Karpas-422 (cell line): ENCODE measurements around the gene UBE2O. TPM values are rescaled to one million over a fixed set of nuclear protein-coding genes. Genes with fewer than 3 reads are reported as not detected.

Experiments
- DNase-seq: peaks from one replicate; pipeline ENCODE4 v3.0.0-alpha.2; 2015
- H2AFZ ChIP-seq: fragments of 200-600 bp; sonication (generic); 2 replicates; pipeline ENCODE4 v1.6.1; 2014; ENCODE audit warnings: antibody characterized with exemption, low read length, mixed read lengths
- H3K27ac ChIP-seq: fragments of 200-600 bp; sonication (generic); 2 replicates; pipeline ENCODE4 v1.5.1; 2014; ENCODE audit warnings: mild to moderate bottlenecking, low read length, moderate library complexity
- H3K27me3 ChIP-seq: fragments of 200-600 bp; sonication (generic); 2 replicates; pipeline ENCODE4 v1.6.1; 2014; ENCODE audit warnings: low read length, mixed read lengths
- H3K36me3 ChIP-seq: fragments of 200-600 bp; sonication (generic); 2 replicates; pipeline ENCODE4 v1.6.1; 2014; ENCODE audit warnings: low read length, mixed read lengths; ENCODE audit not compliant: insufficient read depth
- H3K4me1 ChIP-seq: fragments of 200-600 bp; sonication (generic); 2 replicates; pipeline ENCODE4 v1.6.1; 2014; ENCODE audit warnings: mild to moderate bottlenecking, low read length, mixed read lengths
- H3K4me2 ChIP-seq: fragments of 200-600 bp; sonication (generic); 2 replicates; pipeline ENCODE4 v1.6.1; 2014; ENCODE audit warnings: low read length, low read depth, mild to moderate bottlenecking; ENCODE audit not compliant: poor library complexity, severe bottlenecking
- H3K4me3 ChIP-seq: fragments of 200-600 bp; sonication (generic); 2 replicates; pipeline ENCODE4 v1.5.1; 2014; ENCODE audit warnings: mild to moderate bottlenecking, antibody characterized with exemption, low read length, mixed read lengths
- H3K79me2 ChIP-seq: fragments of 200-600 bp; sonication (generic); 2 replicates; pipeline ENCODE4 v1.6.1; 2014; ENCODE audit warnings: mild to moderate bottlenecking, low read length, mixed read lengths
- H3K9ac ChIP-seq: fragments of 200-600 bp; sonication (generic); 2 replicates; pipeline ENCODE4 v1.6.0; 2014; ENCODE audit warnings: low read length
- H3K9me2 ChIP-seq: fragments of 200-600 bp; sonication (generic), shearing (Covaris generic); replicated peaks from 2 replicates; pipeline ENCODE4 v1.6.0; 2014; ENCODE audit warnings: mild to moderate bottlenecking, low read length, moderate library complexity; ENCODE audit not compliant: insufficient read depth
- H3K9me3 ChIP-seq: fragments of 300-700, 200-600 bp; sonication (generic); 2 replicates; pipeline ENCODE4 v1.6.1; 2014; ENCODE audit warnings: low read length, mixed read lengths
- H4K20me1 ChIP-seq: fragments of 200-600 bp; sonication (generic); 2 replicates; pipeline ENCODE4 v1.6.1; 2014; ENCODE audit warnings: mild to moderate bottlenecking, antibody characterized with exemption, low read length, low read depth; ENCODE audit not compliant: insufficient read depth
- total RNA-seq: library from RNA; depleted of rRNA; stranded (reverse); fragments of >200 nt; shearing (Covaris generic); gene quantifications from 2 replicates; pipeline ENCODE4 v1.2.3, GENCODE V29; 2014; ENCODE audit warnings: low replicate concordance

Gene UBE2O
- total RNA-seq, 1 experiment from 2014 or later = 10.5 TPM

DNA sequence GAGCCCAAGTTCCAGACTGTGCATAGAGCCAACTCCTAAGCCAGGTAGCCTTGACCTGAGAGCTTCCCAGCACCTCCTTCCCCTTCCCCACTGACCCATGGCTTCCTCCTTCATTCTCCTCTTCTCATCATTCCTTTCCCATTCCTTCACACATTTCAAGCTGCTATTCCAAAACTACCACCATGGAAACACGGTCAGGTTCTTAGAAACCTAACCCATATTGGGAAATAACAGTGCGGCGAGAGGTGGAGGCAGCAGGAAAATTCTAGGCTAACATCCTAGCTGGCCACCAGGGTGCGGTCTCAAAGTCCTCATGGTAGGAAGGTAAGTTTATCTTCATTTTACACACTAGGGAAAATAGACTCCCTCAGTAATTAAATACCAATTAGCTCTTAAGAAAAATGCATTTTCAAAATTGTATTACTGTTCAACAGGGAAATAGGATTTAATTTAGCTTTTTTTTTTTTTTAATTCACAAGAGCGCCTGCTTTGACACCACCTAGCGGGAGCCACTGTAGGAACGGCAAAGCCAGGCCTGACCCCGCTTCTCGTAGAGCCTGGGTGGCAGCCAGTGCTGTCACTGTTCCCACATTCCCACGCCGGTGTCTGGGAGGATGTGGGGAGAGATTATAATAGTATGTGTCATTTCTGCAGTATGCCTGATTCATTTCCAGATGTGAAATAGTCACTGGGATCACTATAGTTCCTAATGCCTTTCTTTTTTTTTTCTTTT, 82.5 kb downstream of the UBE2O start:
- Histone ChIP-seq H3K27me3 (no peaks in the 10 kb centered on the region), H4K20me1 (no peaks in the 10 kb centered on the region), H2AFZ (no peak overlapping the region), H3K36me3 (no peaks in the 10 kb centered on the region), H3K9ac (no peak overlapping the region), H3K4me3 (no peak overlapping the region), H3K27ac (no peak overlapping the region), H3K4me1 (peaks cover 7% of the 10 kb centered on the region), H3K79me2 (no peaks in the 10 kb centered on the region), H3K4me2 (no peak overlapping the region), H3K9me3 (no peaks in the 10 kb centered on the region), H3K9me2 (no peaks in the 10 kb centered on the region)
- DNase-seq = peak; percentile 68

DNA sequence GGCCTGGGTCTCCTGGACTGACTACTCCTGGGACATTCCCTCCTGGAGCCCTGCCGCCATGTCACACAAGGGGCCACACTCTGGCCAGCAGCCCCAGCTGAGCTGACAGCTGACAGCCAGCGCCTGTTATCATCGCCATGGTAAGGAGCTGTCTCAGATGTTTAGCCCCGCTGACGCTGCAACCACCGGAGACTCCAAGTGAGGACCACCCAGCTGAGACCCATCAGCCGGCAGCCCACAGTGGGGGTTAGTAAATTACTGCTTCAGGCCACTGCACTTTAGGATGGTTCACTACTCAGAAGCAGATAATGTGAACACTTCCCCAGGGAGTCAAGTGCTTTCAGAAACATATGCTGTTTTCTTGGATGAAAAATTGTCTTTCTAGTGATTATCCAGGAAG, 83.1 kb downstream of the UBE2O start:
- peak; percentile 38 for DNase-seq
- Histone ChIP-seq H3K9me3 (no peaks in the 10 kb centered on the region), H3K27ac (no peak overlapping the region), H3K4me1 (peaks cover 10% of the 10 kb centered on the region), H3K4me2 (no peak overlapping the region), H2AFZ (no peak overlapping the region), H3K9ac (no peak overlapping the region), H3K36me3 (no peaks in the 10 kb centered on the region), H4K20me1 (no peaks in the 10 kb centered on the region), H3K4me3 (no peak overlapping the region), H3K79me2 (no peaks in the 10 kb centered on the region), H3K9me2 (no peaks in the 10 kb centered on the region), H3K27me3 (no peaks in the 10 kb centered on the region)

DNA sequence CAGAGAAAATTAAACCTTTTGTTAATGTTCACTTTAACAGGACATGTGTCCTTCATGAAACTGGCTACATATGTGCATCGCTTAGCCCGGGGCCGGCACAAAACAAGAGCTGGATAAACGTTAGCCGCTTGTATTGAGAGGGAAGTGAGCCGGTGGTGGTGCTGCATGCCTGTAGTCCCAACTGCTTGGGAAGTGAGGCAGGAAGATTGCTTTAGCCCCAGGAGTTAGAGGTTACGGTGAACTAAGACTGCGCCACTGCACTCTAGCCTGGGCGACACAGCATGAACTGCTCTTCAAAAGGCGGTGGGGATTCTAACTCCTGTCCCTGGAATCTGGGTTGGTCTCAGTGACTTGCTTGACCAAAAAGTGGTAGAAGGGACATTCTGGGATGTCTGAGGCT, 83.6 kb downstream of the UBE2O start:
- no peak overlapping the region for H3K9ac ChIP-seq
- no peak for DNase-seq
- no peaks in the 10 kb centered on the region for H3K9me3 ChIP-seq
- H3K4me3 ChIP-seq = no peak overlapping the region
- H3K27me3 ChIP-seq = no peaks in the 10 kb centered on the region
- no peaks in the 10 kb centered on the region for H3K79me2 ChIP-seq
- H2AFZ ChIP-seq = no peak overlapping the region
- no peak overlapping the region for H3K4me2 ChIP-seq
- H4K20me1 ChIP-seq = no peaks in the 10 kb centered on the region
- H3K27ac ChIP-seq = no peak overlapping the region
- peaks cover 10% of the 10 kb centered on the region for H3K4me1 ChIP-seq
- H3K9me2 ChIP-seq = no peaks in the 10 kb centered on the region
- no peaks in the 10 kb centered on the region for H3K36me3 ChIP-seq

DNA sequence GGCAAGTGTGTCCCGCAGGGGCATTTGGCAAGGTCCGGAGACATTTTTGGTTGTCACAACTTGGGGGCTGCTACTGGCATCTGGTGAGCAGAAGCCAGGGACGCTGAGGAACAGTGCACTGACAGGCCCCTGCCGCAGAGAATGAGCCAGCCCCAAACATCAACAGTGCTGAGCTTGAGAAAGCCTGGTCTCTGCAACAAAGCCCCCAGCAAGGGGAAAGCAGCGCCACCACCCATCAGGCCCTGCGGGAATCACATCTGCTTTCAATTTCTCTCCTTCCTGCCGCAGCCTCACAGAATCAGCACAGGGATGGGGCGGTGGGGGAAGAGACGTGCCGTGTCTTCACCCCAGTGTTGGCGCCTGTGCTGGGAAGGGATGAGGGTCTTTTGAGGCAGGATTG, 84.4 kb downstream of the UBE2O start:
- no peak overlapping the region for H3K27ac ChIP-seq
- no peak overlapping the region for H3K9ac ChIP-seq
- no peak overlapping the region for H3K4me2 ChIP-seq
- H3K4me3 ChIP-seq = no peak overlapping the region
- H3K79me2 ChIP-seq = no peaks in the 10 kb centered on the region
- DNase-seq = no peak
- H3K36me3 ChIP-seq = no peaks in the 10 kb centered on the region
- no peak overlapping the region for H2AFZ ChIP-seq
- no peaks in the 10 kb centered on the region for H4K20me1 ChIP-seq
- no peaks in the 10 kb centered on the region for H3K27me3 ChIP-seq
- H3K4me1 ChIP-seq = peaks cover 10% of the 10 kb centered on the region
- no peaks in the 10 kb centered on the region for H3K9me3 ChIP-seq
- H3K9me2 ChIP-seq = no peaks in the 10 kb centered on the region

DNA sequence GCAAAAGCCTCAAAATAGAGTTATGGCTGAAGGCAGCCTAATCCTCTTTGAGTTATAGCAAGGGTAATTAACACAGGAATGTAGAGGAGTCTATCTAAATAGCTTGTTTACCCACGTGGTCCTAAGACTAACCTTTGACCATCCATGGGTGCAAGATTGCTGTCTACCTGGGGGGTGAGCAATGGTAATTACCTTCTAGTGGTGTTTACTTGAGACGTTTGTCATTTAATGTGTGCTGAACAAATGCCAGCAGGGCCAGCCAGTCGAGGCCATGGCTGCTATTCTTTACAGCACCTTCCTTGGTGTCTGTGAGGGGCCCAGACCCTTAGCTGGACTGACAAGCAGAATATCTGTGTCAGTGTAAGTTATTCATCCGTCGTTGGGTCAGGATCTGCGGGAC, 85.3 kb downstream of the UBE2O start:
- Histone ChIP-seq H4K20me1 (no peaks in the 10 kb centered on the region), H3K4me3 (no peak overlapping the region), H3K27me3 (no peaks in the 10 kb centered on the region), H3K9ac (no peak overlapping the region), H3K27ac (no peak overlapping the region), H3K4me1 (peaks cover 15% of the 10 kb centered on the region), H3K9me3 (no peaks in the 10 kb centered on the region), H3K4me2 (no peak overlapping the region), H3K79me2 (no peaks in the 10 kb centered on the region), H3K36me3 (no peaks in the 10 kb centered on the region), H3K9me2 (no peaks in the 10 kb centered on the region), H2AFZ (no peak overlapping the region)
- DNase-seq = no peak

DNA sequence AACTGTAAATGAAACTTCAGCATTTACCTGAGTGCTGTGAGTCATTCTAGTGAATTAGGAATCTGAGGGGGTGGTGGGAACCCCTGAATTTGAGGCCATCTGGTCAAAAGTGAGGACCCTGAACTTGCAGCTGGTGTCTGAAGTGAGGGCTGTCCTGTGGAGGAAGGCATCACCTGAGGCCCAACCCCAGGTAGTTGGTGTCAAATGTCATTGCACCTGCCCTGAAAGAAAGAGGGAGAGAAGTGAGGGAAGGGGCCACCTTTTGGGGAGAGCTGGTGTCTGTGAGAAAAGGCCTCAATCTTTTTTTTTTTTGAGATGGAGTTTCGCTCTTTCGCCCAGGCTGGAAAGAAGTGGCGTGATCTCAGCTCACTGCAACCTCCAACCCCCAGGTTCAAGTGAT, 86.7 kb downstream of the UBE2O start:
- H3K79me2 ChIP-seq = no peaks in the 10 kb centered on the region
- DNase-seq = no peak
- no peaks in the 10 kb centered on the region for H4K20me1 ChIP-seq
- no peaks in the 10 kb centered on the region for H3K9me2 ChIP-seq
- no peaks in the 10 kb centered on the region for H3K9me3 ChIP-seq
- no peaks in the 10 kb centered on the region for H3K27me3 ChIP-seq
- peaks cover 15% of the 10 kb centered on the region for H3K4me1 ChIP-seq
- no peaks in the 10 kb centered on the region for H3K36me3 ChIP-seq
- no peak overlapping the region for H3K9ac ChIP-seq
- no peak overlapping the region for H3K27ac ChIP-seq
- no peak overlapping the region for H3K4me3 ChIP-seq
- no peak overlapping the region for H3K4me2 ChIP-seq
- H2AFZ ChIP-seq = no peak overlapping the region

DNA sequence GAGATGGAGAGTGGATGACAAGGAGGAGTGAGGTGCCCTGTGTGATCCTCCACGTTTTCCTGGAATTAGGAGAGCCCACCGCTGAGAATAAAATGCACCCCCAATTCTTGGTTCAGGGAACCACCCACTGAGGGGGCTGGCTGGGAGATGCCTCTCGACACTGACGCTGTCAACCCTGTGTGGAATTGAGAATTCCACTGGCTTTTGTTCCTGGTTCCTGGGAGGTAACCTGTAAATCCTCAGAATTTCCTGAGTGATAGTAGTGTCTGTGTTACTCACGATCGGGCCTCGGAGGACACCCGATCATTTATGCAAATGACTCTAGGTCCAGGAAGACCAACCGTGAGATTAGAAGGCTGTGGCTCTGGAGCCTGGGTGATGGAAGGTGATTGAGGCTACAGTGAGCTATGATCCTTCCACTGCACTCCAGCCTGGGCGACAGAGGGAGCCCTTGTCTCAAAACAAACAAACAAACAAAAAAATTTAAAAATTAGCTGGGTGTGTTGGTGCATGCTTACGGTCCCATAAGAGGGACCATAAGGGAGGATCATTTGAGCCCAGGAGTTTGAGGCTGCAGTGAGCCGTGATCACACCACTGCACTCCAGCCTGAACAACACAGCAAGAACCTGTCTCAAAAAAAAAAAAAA, 87.6 kb downstream of the UBE2O start:
- no peak overlapping the region for H2AFZ ChIP-seq
- H3K9me3 ChIP-seq = no peaks in the 10 kb centered on the region
- H4K20me1 ChIP-seq = no peaks in the 10 kb centered on the region
- peaks cover 14% of the 10 kb centered on the region for H3K4me1 ChIP-seq
- no peak overlapping the region for H3K27ac ChIP-seq
- no peaks in the 10 kb centered on the region for H3K79me2 ChIP-seq
- DNase-seq = peak; percentile 41
- H3K36me3 ChIP-seq = no peaks in the 10 kb centered on the region
- no peak overlapping the region for H3K4me3 ChIP-seq
- no peaks in the 10 kb centered on the region for H3K27me3 ChIP-seq
- no peak overlapping the region for H3K4me2 ChIP-seq
- no peaks in the 10 kb centered on the region for H3K9me2 ChIP-seq
- H3K9ac ChIP-seq = no peak overlapping the region

DNA sequence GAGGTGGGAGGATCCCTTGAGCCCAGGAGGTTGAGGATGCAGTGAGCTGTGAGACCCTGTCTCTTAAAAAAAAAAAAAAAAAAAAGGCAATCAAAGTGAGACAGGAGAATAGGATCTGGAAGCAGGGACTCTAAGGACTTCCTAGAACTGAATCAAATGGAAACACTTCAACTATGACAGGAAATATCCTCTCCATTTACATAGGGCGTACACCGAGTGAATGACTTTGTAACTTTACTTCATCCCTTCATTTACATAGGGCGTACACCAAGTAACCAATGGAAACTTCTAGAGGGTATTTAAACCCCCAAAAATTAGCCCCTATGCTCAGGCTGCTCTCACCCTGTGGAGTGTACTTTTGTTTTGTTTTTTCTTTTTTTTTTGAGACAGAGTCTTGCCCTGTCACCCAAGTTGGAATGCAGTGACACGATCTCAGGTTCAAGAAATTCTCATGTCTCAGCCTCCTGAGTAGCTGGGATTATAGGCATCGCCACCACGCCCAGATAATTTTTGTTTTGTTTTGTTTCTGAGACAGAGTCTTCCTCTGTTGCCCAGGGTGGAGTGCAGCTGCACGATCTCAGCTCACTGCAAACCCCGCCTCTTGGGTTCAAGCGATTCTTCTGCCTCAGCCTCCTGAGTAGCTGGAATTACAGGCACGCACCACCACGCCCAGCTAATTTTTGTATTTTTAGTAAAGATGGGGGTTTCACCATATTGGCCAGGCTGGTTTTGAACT, 89.7 kb downstream of the UBE2O start:
- H3K27me3 ChIP-seq = no peaks in the 10 kb centered on the region
- H3K79me2 ChIP-seq = no peaks in the 10 kb centered on the region
- H2AFZ ChIP-seq = no peak overlapping the region
- no peak overlapping the region for H3K27ac ChIP-seq
- H3K36me3 ChIP-seq = no peaks in the 10 kb centered on the region
- H3K4me2 ChIP-seq = no peak overlapping the region
- no peaks in the 10 kb centered on the region for H3K9me3 ChIP-seq
- no peaks in the 10 kb centered on the region for H4K20me1 ChIP-seq
- no peak overlapping the region for H3K4me3 ChIP-seq
- no peaks in the 10 kb centered on the region for H3K9me2 ChIP-seq
- peak; percentile 42 for DNase-seq
- peaks cover 13% of the 10 kb centered on the region for H3K4me1 ChIP-seq
- H3K9ac ChIP-seq = no peak overlapping the region
